Myocyte (in vitro differentiated cells): ENCODE results near the gene MPP3. TPM values are rescaled to one million over a fixed set of nuclear protein-coding genes. Genes with fewer than 3 reads are reported as not detected.

Experiments
- DNase-seq: peaks from one replicate; pipeline ENCODE4 v3.0.0-alpha.2; 2012; ENCODE audit warnings: low read depth
- total RNA-seq: library from RNA; depleted of rRNA; stranded (reverse); fragments of >200 nt; gene quantifications from 2 replicates; pipeline ENCODE4 v1.2.3, GENCODE V29; 2014

The MPP3 gene
- total RNA-seq, 1 donor from 2014 or later = 5.5 TPM

GRCh38 chr17:43774304-43775250 is 58.4 kb downstream of the MPP3 start:
- DNase-seq = peak; percentile 73

- DNase-seq = no peak
Observed at GRCh38 chr17:43772877-43773648, 59.9 kb downstream of the MPP3 start.

GRCh38 chr17:43771463-43771862 is 61.5 kb downstream of the MPP3 start:
- DNase-seq = no peak

- no peak for DNase-seq
Observed at GRCh38 chr17:43770957-43771356, 62.0 kb downstream of the MPP3 start.

GRCh38 chr17:43769859-43770258 is 63.1 kb downstream of the MPP3 start:
- DNase-seq = no peak

- no peak for DNase-seq
Observed at GRCh38 chr17:43769426-43769825, 63.5 kb downstream of the MPP3 start.

GRCh38 chr17:43768943-43769342 is 64.0 kb downstream of the MPP3 start:
- no peak for DNase-seq

- DNase-seq = no peak
Observed at GRCh38 chr17:43768382-43768781, 64.6 kb downstream of the MPP3 start.

GRCh38 chr17:43767713-43768059 is 65.3 kb downstream of the MPP3 start:
- no peak for DNase-seq

GRCh38 chr17:43767053-43767712 is 65.8 kb downstream of the MPP3 start:
- DNase-seq = no peak

- peak; percentile 36 for DNase-seq
Observed at GRCh38 chr17:43766413-43767052, 66.4 kb downstream of the MPP3 start.

- peak; percentile 93 for DNase-seq
Observed at GRCh38 chr17:43760254-43760852, 72.6 kb downstream of the MPP3 start.

- no peak for DNase-seq
Observed at GRCh38 chr17:43759836-43760235, 73.1 kb downstream of the MPP3 start.

GRCh38 chr17:43758497-43759174 is 74.3 kb downstream of the MPP3 start, which contains the start of gene SOST:
Gene SOST (minus strand): TSS chr17:43758791. CDS start chr17:43758741, 50 bp downstream.
- DNase-seq = no peak

- DNase-seq = no peak
Observed at GRCh38 chr17:43758086-43758485, 74.9 kb downstream of the MPP3 start.

- no peak for DNase-seq
Observed at GRCh38 chr17:43757171-43757660, 75.7 kb downstream of the MPP3 start.

GRCh38 chr17:43756201-43756600 is 76.7 kb downstream of the MPP3 start:
- no peak for DNase-seq

GRCh38 chr17:43755389-43755875 is 77.5 kb downstream of the MPP3 start:
- DNase-seq = no peak

GRCh38 chr17:43754947-43755346 is 78.0 kb downstream of the MPP3 start:
- DNase-seq = no peak
